Measurements from ENCODE around the gene SRGAP1. TPM values are rescaled to one million over a fixed set of nuclear protein-coding genes. Genes with fewer than 3 reads are reported as not detected.

SRGAP1 gene
- total and polyA plus RNA-seq, 8 donors, result 0.70 to 37.9 (median 9.8) TPM

- intact Hi-C loops (cut with DNase I; ENCODE audit: low total_unique reads), result no loop called here
- no peak for DNase-seq
- Histone ChIP-seq H3K27me3 (no peaks in the 10 kb centered on the region), H3K4me3 (no peak overlapping the region), H3K27ac (no peak overlapping the region), H3K36me3 (no peaks in the 10 kb centered on the region), H3K4me1 (peaks cover 9 to 18% (median 11%) of the 10 kb centered on the region in 4 donors), H3K9me3 (no peaks in the 10 kb centered on the region)
- WGBS, 5 donors, result 88 to 97% (median 91%) methylated on average over 1 of the region's 1 CpG
- no peak for TF ChIP-seq POLR2A (IDR thresholded peaks at IDR 0.05)
- TF ChIP-seq EP300 (IDR thresholded peaks at IDR 0.05), result no peak
- no peak for TF ChIP-seq CTCF (IDR thresholded peaks at IDR 0.05)
- TF ChIP-seq POLR2AphosphoS5 (IDR thresholded peaks at IDR 0.05), result no peak
Measured at GRCh38 chr12:63922474-63922873, 78.0 kb downstream of the SRGAP1 start.

GRCh38 chr12:63924781-63925180 lies 80.3 kb downstream of the SRGAP1 start:
- TF ChIP-seq EP300 (IDR thresholded peaks at IDR 0.05), result no peak
- no peak for TF ChIP-seq POLR2A (IDR thresholded peaks at IDR 0.05)
- no peak for TF ChIP-seq CTCF (IDR thresholded peaks at IDR 0.05)
- no peak for TF ChIP-seq POLR2AphosphoS5 (IDR thresholded peaks at IDR 0.05)
- intact Hi-C loops (cut with DNase I; ENCODE audit: low total_unique reads), result no loop called here
- 3 to 97% (median 50%) methylated on average over 1 of the region's 1 CpG for WGBS, 5 donors
- Histone ChIP-seq H3K4me3 (no peak overlapping the region), H3K27ac (no peak overlapping the region), H3K27me3 (no peaks in the 10 kb centered on the region), H3K4me1 (no peaks in the 10 kb centered on the region), H3K9me3 (no peaks in the 10 kb centered on the region), H3K36me3 (no peaks in the 10 kb centered on the region)
- no peak for DNase-seq

DNA sequence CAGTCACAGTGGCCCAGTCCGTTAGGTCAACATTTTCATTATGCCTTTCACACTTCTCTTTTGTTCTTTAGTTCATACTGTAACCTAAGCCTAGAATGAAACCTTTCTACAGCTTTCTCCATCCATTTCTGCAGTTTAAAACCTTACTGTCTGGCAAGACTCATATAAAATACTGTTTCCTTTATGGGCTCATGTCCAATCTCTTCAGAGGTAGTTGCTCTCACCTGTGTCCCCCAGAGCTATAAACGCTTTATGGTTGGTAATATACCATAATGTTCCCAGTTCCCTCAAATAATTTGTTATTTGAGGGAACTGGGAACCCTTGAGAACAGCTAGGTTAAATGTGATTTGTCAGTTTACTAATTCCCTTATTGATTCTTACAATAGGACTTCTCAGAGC lies 83.0 kb downstream of the SRGAP1 start:
- intact Hi-C loops (cut with DNase I; ENCODE audit: low total_unique reads), result no loop called here
- WGBS, 5 donors, result 91 to 96% (median 93%) methylated on average over 2 of the region's 2 CpGs
- TF ChIP-seq EP300 (IDR thresholded peaks at IDR 0.05) (no peak), POLR2AphosphoS5 (IDR thresholded peaks at IDR 0.05) (no peak), POLR2A (IDR thresholded peaks at IDR 0.05) (no peak), CTCF (IDR thresholded peaks at IDR 0.05) (no peak)
- no peaks in the 10 kb centered on the region for H3K9me3 ChIP-seq
- DNase-seq, result no peak
- H3K4me1 ChIP-seq, result no peaks in the 10 kb centered on the region
- H3K27ac ChIP-seq, result no peak overlapping the region
- H3K4me3 ChIP-seq, result no peak overlapping the region
- H3K27me3 ChIP-seq, result no peaks in the 10 kb centered on the region
- no peaks in the 10 kb centered on the region for H3K36me3 ChIP-seq

- intact Hi-C loops (cut with DNase I; ENCODE audit: low total_unique reads), result no loop called here
- H3K4me1 ChIP-seq, result no peaks in the 10 kb centered on the region
- H3K27me3 ChIP-seq, result no peaks in the 10 kb centered on the region
- H3K36me3 ChIP-seq, result no peaks in the 10 kb centered on the region
- no peak overlapping the region for H3K27ac ChIP-seq
- H3K4me3 ChIP-seq, result no peak overlapping the region
- no peaks in the 10 kb centered on the region for H3K9me3 ChIP-seq
- TF ChIP-seq POLR2A (IDR thresholded peaks at IDR 0.05) (no peak), POLR2AphosphoS5 (IDR thresholded peaks at IDR 0.05) (no peak), EP300 (IDR thresholded peaks at IDR 0.05) (no peak), CTCF (IDR thresholded peaks at IDR 0.05) (no peak)
- whole genome bisulfite sequencing, 5 donors, result 81 to 92% (median 88%) methylated on average over 2 of the region's 2 CpGs
- DNase-seq, result no peak
Measured at GRCh38 chr12:63928305-63928704, 83.8 kb downstream of the SRGAP1 start.

Data from stomach (tissue), 9 donors.